ENCODE data around the gene TMSB4X. TPM values are rescaled to one million over a fixed set of nuclear protein-coding genes. Genes with fewer than 3 reads are reported as not detected.

The TMSB4X gene
- total and polyA plus RNA-seq, 2 of the 8 experiments (the other 6 are each of a cell fraction or from before 2014, with no cell fraction given) = 2,063 to 2,112 TPM

DNA sequence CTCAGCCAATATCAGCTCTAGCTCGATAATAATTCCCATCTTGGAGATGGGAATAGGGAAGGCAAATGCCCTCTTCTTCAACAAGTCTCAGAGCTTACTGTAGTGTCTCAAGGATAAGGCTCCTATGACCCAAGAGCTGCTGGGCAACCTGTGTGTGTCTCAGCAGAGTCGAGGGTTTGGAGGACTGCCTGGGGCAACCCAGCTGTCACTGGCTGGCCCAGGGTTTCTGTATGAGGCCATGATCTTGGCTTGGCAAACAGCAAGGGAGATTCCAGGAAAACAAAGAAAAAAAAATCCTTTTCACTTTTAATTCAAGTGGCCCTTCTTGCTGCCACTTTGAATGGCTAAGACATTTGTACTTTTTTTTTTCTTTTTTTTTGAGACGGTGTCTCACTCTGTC, 34.4 kb downstream of the TMSB4X start (continued):
- TF ChIP-seq, protein P1, sequence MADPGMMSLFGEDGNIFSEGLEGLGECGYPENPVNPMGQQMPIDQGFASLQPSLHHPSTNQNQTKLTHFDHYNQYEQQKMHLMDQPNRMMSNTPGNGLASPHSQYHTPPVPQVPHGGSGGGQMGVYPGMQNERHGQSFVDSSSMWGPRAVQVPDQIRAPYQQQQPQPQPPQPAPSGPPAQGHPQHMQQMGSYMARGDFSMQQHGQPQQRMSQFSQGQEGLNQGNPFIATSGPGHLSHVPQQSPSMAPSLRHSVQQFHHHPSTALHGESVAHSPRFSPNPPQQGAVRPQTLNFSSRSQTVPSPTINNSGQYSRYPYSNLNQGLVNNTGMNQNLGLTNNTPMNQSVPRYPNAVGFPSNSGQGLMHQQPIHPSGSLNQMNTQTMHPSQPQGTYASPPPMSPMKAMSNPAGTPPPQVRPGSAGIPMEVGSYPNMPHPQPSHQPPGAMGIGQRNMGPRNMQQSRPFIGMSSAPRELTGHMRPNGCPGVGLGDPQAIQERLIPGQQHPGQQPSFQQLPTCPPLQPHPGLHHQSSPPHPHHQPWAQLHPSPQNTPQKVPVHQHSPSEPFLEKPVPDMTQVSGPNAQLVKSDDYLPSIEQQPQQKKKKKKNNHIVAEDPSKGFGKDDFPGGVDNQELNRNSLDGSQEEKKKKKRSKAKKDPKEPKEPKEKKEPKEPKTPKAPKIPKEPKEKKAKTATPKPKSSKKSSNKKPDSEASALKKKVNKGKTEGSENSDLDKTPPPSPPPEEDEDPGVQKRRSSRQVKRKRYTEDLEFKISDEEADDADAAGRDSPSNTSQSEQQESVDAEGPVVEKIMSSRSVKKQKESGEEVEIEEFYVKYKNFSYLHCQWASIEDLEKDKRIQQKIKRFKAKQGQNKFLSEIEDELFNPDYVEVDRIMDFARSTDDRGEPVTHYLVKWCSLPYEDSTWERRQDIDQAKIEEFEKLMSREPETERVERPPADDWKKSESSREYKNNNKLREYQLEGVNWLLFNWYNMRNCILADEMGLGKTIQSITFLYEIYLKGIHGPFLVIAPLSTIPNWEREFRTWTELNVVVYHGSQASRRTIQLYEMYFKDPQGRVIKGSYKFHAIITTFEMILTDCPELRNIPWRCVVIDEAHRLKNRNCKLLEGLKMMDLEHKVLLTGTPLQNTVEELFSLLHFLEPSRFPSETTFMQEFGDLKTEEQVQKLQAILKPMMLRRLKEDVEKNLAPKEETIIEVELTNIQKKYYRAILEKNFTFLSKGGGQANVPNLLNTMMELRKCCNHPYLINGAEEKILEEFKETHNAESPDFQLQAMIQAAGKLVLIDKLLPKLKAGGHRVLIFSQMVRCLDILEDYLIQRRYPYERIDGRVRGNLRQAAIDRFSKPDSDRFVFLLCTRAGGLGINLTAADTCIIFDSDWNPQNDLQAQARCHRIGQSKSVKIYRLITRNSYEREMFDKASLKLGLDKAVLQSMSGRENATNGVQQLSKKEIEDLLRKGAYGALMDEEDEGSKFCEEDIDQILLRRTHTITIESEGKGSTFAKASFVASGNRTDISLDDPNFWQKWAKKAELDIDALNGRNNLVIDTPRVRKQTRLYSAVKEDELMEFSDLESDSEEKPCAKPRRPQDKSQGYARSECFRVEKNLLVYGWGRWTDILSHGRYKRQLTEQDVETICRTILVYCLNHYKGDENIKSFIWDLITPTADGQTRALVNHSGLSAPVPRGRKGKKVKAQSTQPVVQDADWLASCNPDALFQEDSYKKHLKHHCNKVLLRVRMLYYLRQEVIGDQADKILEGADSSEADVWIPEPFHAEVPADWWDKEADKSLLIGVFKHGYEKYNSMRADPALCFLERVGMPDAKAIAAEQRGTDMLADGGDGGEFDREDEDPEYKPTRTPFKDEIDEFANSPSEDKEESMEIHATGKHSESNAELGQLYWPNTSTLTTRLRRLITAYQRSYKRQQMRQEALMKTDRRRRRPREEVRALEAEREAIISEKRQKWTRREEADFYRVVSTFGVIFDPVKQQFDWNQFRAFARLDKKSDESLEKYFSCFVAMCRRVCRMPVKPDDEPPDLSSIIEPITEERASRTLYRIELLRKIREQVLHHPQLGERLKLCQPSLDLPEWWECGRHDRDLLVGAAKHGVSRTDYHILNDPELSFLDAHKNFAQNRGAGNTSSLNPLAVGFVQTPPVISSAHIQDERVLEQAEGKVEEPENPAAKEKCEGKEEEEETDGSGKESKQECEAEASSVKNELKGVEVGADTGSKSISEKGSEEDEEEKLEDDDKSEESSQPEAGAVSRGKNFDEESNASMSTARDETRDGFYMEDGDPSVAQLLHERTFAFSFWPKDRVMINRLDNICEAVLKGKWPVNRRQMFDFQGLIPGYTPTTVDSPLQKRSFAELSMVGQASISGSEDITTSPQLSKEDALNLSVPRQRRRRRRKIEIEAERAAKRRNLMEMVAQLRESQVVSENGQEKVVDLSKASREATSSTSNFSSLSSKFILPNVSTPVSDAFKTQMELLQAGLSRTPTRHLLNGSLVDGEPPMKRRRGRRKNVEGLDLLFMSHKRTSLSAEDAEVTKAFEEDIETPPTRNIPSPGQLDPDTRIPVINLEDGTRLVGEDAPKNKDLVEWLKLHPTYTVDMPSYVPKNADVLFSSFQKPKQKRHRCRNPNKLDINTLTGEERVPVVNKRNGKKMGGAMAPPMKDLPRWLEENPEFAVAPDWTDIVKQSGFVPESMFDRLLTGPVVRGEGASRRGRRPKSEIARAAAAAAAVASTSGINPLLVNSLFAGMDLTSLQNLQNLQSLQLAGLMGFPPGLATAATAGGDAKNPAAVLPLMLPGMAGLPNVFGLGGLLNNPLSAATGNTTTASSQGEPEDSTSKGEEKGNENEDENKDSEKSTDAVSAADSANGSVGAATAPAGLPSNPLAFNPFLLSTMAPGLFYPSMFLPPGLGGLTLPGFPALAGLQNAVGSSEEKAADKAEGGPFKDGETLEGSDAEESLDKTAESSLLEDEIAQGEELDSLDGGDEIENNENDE (IDR thresholded peaks at IDR 0.05; ENCODE audit: insufficient replicate concordance, low read length) = no peak
- no peak for TF ChIP-seq NRF1 (IDR thresholded peaks at IDR 0.05; ENCODE audit: low read depth, low read length)
- TF ChIP-seq, protein P2, sequence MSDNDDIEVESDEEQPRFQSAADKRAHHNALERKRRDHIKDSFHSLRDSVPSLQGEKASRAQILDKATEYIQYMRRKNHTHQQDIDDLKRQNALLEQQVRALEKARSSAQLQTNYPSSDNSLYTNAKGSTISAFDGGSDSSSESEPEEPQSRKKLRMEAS (IDR thresholded peaks at IDR 0.05) = no peak
- TF ChIP-seq BRCA1 (IDR thresholded peaks at IDR 0.05; ENCODE audit: low read depth, low read length) = no peak
- TF ChIP-seq PHF8 (conservative IDR thresholded peaks at IDR 0.05; ENCODE audit: low read depth, low read length) = no peak
- TF ChIP-seq CHD1 (IDR thresholded peaks at IDR 0.05; ENCODE audit: low read depth, low read length) = no peak
- no peak for TF ChIP-seq GTF2F1 (IDR thresholded peaks at IDR 0.05; ENCODE audit: borderline replicate concordance, low read depth, low read length)
- TF ChIP-seq ASH2L (IDR thresholded peaks at IDR 0.05; ENCODE audit: low read length) = no peak
- TF ChIP-seq CBX5 (IDR thresholded peaks at IDR 0.05; ENCODE audit: low read depth, low read length) = no peak
- TF ChIP-seq RAD21 (IDR thresholded peaks at IDR 0.05 in 1 of 2, conservative IDR thresholded peaks at IDR 0.05 in 1 of 2; ENCODE audit: low read depth in 2 of 2, low read length in 2 of 2) = no peak
- TF ChIP-seq TAF1 (IDR thresholded peaks at IDR 0.05; ENCODE audit: low read depth, low read length) = no peak
- no peak for TF ChIP-seq CTBP2 (IDR thresholded peaks at IDR 0.05; ENCODE audit: borderline replicate concordance, insufficient read depth, insufficient read length, low read length)

Measured in H1 (cell line).